Measurements from ENCODE around the gene OR2J3.
"Not testable (repeated sequence)": the region's sequence is repeated elsewhere in the genome, so short reads cannot be mapped to it uniquely, and the experiment has no call there.

The OR2J3 gene

DNA sequence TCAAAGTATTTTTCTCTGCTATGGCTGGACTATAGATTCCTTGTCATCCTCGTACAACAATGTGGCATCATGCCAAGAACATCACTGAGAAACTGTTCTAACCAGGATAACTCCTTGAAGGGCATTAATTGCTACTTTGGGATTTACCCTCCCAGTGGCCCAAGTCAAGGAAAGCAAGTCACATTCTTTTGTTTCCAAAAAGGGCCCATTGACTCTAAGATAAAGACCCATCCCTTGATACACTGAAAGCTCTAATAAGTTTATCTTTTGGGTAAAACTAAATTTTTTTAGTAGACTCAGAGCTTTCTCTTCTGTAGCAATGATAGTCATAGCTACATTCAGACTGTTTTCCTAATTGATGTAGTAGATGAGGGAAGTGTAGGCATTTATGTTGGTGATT is at the start of gene OR2J3:
Gene OR2J3 (plus strand): TSS at position 301 of the 400 bp plus-strand sequence. CDS start 3,833 bp downstream, outside the sequence.
- no peak for DNase-seq

DNA sequence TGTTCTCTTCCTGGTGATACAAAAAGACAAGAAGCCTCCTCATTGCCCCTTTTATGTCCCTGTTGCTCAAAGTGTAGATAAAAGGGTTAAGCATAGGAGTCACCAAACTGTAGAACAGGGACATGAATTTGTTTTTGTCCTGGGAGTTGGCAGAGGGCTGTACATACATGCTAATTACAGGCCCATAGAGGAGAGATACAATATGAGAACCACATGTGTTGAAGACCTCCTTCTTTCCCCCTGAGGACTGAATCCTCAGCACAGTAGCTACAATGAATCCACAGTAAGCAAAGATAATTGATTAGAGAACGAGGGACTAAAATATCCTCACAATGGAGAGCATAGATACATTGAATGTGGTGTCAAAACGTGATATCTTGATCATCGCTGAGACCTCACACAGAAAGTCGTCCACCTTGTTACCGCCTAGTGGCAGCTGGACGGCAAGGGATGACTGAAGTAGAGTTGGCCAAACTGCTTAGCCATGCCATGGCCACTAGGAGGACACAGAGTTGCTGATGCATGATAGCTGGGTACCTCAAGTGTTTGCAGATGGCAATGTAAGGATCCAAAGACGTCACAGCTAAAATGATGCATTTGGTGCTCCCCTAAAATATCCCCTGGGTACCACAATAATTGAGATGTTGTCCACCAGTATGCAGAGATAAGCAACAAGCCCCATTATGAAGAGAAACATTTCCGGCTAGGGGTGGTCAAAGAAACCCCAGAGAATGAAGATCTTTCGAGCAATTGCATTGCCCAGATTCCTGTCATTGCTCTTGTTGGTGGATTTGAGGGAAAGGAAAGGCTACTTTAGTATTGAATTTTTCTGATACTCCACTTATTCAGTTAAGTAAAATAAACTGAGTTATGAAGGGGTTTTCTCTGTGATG is 35.8 kb upstream of the OR2J3 start:
- no peak for DNase-seq

DNA sequence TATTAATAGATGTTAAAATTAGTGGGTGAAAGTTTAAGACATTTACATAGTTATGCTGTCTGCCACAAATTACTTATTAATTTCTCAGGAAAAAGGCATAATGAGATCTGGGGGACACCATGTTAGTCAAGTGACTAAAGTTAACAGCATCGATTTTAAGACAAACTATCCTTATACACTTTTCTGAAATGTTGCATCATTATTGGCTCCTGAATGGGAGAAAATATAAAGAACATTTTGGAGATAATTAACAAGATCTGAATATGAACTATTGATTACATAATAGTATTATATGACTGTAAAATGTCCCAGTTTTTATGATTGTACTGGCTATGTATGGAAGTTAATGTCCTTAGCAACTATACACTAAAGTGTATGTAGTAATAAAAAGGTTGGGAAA is 28.7 kb upstream of the OR2J3 start:
- no peak for DNase-seq

DNA sequence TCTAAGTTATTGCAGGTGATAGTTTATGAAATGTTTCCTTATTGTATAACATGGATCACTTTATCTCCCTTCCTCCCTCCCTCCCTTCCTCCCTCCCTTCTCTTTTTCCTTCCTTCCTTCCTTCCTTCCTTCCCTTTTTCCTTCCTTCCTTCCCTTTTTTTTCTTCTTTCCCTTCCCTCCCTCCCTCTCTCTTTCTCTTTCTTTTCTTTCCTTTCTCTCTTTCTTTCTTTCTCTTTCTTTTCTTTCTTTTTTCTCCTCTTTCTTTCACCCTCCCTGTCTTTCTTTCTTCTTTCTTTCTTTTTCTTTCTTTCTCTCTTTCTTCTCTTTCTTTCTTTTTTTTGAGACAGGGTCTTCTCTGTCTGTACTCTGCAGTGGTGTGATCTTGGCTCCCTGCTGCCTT is 26.5 kb upstream of the OR2J3 start:
- DNase-seq, result no peak

DNA sequence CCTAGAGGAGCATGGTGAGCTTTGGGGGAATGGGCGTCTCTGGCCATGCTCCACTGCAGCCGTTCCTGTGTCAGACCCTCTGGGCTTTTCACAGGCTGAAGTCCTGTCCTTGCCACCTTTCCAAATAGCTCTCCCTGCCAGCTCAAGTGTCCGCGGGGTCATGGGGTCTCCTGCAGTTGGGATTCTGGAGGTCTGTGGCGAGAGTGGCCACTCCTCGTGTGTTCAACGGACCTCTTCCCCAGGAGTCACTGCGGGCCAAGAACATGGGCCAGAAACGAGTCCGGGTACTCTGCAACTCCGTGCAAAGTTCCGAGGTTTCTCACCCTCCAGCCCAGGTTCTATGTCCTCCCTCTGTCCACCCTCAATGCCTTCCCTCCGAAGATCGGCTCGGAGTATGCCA is 25.4 kb upstream of the OR2J3 start:
- no peak for DNase-seq

DNA sequence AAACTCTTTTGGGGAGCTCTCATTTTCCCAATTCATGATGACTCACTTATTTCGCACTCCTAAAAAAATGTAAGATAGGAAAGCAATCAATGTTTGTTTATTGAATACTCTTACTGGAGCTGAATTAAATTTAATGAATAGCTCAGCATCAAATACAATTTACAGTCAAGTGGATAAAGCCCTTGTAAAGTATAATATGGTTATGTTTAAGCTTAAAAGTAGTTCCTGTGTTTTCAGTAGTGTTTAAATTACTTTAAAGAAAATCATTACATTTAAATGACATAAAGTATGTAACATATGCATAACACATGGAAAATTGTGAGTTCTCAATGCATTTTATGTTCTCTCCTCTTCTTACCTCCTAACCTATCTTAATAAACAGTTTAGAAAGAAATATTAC is 20.6 kb upstream of the OR2J3 start, which contains the start of gene OR2B3:
Gene OR2B3 (minus strand): TSS at position 101 of the 400 bp plus-strand sequence. CDS start 65 bp downstream, at position 36.
- no peak for DNase-seq

DNA sequence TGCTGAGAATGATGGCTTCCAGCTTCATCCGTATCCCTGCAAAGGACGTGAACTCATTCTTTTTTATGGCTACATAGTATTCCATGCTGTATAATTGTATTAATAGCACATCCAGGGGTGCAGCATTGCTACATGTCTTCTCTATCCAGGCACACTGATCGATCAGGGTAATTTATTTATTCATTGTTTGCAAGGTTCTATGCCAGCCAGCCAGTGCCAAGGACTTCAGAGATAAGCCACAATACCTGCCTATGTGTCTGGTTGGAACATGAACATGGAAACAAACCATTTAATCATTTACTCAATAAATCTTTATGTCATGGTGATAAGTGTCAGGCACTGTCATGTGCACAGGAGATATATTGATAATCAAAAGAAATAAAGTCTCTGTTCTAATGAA is 14.9 kb upstream of the OR2J3 start:
- no peak for DNase-seq

DNA sequence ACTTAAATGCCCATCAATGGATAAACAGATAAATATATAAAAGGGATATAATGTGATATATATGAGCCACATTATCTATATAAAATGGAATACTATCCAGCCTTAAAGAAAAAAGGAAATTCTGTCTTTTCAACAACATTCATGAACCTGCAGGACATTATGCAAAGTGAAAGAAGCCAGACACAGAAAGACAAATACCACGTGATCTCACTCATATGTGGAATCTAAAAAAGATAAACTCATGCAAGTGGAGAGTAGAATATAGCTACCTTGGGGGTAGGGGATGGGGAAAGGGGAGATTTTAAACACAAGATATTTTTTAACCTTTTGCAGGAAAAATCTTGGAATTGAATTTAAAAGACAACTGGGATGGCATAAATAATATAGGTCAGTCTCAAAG is 10.1 kb upstream of the OR2J3 start:
- no peak for DNase-seq

DNA sequence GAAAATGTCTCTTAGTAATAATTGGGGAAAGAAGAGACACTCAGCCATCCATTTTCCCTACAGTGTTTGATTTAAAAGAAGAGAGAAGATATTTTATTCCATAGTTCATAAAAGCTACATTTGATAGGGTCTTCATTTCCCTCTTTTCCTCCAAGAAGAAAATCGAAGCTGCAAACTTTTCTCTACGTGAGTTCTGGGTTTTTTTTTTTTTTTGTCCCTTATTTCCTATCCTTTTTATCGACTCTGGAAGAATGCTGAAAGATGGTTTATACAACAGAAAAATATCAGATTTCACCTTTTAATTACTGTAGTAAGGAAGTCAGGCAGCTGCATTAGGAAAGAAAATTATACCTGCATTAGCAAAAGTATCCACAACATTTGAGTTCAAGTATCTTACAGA is 8.7 kb upstream of the OR2J3 start, which contains the start of gene OR2J1:
Gene OR2J1 (plus strand): TSS at position 301 of the 400 bp plus-strand sequence. CDS start 1,453 bp downstream, outside the sequence.
- no peak for DNase-seq

DNA sequence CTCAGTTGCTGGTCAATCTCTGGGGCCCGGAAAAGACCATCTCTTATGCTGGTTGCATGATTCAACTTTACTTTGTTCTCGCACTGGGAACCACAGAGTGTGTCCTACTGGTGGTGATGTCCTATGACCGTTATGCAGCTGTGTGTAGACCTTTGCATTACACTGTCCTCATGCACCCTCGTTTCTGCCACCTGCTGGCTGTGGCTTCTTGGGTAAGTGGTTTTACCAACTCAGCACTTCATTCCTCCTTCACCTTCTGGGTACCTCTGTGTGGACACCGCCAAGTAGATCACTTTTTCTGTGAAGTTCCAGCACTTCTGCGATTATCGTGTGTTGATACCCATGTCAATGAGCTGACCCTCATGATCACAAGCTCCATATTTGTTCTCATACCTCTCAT is 4.3 kb downstream of the OR2J3 start:
- no peak for DNase-seq

DNA sequence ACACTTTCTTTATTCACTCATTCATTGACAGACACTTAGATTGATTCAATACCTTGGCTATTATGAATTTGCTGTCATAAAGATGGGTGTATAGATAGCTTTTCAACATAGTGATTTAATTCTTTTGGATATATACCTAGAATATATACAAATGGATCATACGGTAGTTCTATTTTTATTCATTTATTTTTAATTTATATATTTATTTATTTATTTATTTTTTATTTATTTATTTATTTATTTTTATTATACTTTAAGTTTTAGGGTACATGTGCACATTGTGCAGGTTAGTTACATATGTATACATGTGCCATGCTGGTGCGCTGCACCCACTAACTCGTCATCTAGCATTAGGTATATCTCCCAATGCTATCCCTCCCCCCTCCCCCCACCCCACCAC is 7.1 kb downstream of the OR2J3 start:
- not testable (repeated sequence) for DNase-seq

DNA sequence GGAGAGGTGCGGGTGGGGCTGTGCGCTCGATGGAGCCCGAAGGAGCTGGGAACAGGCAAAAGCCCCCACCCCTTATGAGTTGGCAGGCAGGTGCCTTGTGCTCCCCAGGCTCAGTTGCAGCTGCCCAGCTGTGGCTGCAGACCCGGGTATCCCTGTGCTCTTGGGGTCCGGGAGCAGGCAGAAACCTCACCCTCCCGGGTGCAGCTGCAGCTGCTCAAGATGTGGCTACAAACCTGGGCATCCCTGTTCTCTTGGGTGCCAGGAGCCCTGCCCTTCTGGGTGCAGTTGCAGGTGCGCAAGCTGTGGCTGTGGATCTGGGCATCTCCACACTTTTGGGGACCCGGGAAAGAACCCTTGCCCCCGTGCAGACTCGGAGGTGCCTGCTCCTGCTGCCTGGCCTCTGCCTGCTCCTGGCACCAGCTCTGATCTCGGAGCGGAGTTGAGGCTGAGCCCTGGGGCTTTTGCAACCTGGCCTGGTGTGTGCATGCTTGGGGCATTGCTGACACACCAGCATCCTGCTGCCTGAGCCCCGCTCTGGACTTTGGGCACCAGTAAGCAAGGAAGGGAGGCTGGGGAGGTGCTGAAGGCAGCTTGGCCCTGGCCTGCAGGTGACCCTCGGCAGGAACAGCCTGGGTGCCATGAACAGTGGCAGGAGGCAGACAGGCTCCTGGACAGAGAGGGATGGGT is 21.6 kb downstream of the OR2J3 start:
- DNase-seq, result no peak

DNA sequence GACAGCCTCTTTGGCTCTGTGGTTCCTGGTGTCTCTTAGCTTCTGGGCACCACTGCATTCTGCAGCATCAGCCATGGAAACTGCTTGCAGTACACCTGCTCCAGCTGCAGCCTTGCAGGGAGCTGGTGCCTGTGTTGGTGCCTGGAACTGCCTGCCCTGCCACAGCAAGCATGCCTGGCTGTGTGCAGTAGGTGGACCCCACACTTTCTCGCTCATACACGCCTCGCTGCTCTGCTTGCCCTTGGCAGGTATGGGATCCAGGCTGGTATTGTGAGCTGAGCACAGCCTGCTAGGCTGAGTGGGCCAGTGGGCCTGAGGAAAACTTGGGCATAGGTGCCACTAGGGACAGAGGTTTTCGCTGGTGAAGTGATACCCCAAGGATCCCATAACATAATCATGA is 22.8 kb downstream of the OR2J3 start:
- DNase-seq, result no peak

DNA sequence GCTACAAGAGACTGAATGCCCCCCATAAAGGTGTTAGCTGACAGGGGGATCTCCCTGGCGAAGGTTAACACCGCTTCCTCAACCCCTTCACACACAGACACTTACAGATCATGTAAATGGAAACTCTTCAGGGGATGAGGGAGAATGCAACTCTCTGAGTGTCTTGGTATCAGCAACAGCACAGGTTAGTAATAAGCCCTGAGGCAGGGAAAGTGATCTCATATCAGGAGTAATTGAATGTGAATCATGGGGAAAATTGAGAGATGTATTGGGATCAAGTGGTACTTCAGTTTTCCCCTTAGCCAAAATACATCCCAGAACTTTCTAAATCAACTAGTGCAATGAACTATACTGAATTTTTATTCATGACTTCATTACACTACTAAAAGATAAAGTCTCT is 23.8 kb downstream of the OR2J3 start:
- no peak for DNase-seq

DNA sequence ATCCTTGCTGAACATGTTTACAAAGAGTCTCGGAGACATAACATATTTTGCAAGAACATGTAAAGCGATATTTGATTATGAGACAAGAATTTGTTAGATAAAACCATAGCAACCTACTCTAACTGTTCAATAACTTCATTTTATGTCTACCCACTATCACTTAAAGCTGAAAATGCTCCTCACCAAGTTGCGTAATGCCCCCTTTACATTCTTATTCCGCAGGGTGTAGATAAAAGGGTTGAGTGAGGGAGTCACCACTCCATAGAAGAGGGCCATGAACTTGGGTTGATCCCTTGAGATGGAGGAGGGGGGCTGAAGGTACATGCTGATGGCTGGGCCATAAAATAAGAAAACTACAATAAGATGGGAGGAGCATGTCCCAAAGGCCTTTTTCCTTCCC is 29.9 kb downstream of the OR2J3 start:
- no peak for DNase-seq

DNA sequence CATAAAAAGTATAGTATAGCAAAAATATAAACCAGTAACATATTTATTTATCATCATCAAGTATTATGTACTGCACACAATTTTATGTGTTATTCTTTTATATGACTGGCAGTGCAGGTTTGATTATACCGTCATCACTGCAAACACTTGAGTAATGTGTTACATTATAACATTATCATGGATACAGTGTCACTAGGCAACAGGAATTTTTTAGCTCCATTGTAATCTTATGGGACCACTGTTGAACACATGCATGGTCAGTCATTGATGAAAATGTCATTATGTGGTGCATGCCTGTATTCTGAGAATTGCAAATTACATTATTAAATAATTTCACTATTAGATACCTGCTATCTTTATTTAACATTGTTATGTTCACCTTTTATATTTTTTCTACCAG is 33.7 kb downstream of the OR2J3 start:
- DNase-seq, result no peak

DNA sequence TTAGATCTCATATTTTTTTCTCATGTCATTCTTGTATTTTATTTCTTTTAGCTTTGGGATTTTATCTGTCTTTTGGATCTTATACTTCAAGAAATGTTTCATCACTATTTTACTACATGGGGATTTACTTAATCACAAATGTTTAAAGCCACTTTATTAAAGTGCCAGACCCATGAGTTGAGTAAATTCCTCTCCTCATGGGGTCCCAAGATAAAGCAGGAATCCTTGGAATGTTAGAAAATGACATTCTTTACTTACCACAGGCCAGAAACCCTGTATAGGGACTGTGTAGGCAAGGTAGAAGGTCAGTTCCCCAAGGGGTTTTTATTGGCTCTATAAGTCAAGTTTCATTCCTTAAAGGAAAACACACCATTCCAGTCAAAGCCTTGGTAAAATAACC is 34.5 kb downstream of the OR2J3 start:
- no peak for DNase-seq

DNA sequence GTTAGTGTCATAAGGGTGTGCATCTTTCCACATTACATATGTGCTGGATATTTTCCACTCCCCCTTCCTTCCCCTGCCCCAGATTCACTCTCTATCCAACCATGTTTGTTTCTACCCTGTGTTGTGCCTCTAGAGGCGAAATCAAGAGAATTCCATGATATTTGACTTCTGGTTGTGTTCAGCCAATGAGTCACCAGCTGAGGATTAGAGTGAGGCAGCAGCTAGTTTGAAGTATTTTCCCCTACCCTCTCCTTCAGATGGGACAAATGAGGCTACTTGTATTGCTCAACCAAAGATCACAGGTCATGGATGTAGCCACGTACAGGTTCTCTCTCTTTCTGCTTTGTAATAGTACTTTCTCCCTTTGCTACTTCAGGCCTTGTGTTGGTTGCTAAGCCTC is 38.3 kb downstream of the OR2J3 start:
- no peak for DNase-seq

DNA sequence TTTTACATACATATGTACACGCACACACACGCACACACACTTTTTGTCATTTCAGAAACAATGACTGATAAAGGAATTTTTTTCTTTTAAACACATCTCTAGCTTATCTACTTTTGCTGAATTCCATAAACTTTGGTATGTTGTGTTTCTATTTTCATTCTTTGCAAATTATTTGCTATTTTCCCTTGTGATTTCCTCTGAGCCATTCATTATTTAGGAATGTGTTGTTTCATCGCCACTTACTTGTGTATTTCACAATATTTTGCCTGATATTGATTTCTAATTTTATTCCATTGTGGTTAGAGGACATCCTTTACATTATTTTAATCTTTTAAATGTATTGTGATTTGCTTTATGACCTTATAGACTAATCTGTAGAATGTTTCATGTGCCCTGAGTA is 39.2 kb downstream of the OR2J3 start:
- no peak for DNase-seq

DNA sequence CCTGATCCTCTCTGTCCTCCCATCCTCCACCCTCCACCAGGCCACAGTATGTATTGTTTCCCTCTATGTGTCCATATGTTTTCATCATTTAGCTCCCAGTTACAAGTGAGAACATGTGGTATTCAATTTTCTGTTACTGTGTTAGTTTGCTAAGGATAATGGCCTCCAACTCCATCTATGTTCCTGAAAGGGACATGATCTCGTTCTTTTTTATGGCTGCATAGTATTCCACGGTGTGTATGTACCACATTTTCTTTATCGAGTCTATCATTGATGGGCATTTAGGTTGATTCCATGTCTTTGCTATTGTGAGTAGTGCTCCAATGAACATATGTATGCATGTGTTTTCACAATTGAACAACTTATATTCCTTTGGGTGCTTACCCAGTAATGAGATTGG is 41.6 kb downstream of the OR2J3 start:
- DNase-seq, result not testable (repeated sequence)

DNA sequence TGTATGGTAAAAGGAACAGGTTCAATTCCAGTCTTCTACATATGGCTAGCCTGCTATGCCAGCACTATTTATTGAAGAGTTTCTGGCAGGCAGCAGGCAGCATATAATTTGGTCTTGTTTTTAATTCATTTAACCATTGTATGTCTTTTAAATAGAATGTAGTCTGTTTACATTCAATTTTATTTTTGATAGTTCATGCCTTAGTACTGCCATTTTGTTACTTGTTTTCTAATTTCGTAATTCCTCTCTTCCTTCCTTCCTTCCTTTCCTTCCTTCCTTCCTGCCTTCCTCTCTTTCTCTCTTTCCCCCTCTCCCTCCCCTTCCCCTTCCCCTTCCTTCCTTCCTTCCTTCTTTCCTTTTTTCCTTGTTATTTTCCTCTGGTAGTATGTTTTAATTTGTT is 45.2 kb downstream of the OR2J3 start:
- no peak for DNase-seq

DNA sequence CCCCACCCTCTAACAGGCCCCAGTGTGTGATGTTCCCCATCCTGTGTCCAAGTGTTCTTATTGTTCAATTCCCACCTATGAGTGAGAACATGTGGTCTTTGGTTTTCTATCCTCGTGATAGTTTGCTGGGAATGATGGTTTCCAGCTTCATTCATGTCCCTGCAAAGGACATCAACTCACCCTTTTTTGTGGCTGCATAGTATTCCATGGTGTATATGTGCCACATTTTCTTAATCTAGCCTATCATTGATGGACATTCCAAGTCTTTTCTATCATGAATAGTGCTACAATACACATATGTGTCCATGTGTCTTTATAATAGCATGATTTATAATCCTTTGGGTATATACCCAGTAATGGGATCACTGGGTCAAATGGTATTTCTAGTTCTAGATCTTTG is 47.3 kb downstream of the OR2J3 start:
- not testable (repeated sequence) for DNase-seq

DNA sequence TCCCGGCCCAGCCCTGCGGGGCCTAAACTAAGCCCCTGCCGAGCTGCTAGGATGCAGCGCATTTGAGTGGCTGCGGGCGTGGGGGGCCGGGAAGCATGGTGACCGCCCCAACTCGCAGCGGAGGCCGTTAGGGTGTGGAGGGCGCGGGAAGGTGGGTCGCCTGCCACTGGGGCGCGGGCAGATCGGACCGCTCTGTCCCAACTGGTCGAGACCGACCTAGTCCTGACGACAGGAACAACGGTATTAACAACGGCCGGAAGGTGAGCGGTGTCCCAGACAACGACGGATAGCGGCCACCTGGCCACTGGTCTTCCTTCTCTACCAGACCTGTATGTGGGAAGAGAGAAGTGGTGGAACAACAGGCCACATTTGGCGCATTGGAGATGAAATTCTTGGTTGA is 52.1 kb downstream of the OR2J3 start:
- DNase-seq, result not testable (repeated sequence)

All from amniotic stem cell (primary cell).